ENCODE data around the gene TNFRSF14. TPM values are rescaled to one million over a fixed set of nuclear protein-coding genes. Genes with fewer than 3 reads are reported as not detected.

TNFRSF14 gene
- total RNA-seq, result 2.0 and 5.4 TPM in 2 replicates

DNA sequence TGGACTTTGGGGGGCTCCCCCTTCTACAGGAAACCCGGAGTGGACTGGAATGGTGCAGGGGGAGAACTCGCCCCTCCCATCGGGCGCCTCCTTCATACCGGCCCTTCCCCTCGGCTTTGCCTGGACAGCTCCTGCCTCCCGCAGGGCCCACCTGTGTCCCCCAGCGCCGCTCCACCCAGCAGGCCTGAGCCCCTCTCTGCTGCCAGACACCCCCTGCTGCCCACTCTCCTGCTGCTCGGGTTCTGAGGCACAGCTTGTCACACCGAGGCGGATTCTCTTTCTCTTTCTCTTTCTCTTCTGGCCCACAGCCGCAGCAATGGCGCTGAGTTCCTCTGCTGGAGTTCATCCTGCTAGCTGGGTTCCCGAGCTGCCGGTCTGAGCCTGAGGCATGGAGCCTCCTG is at the start of gene TNFRSF14:
TNFRSF14 (plus strand) TSS at position 95 of the 401 bp plus-strand sequence; CDS start at position 389, 294 bp downstream.

DNA sequence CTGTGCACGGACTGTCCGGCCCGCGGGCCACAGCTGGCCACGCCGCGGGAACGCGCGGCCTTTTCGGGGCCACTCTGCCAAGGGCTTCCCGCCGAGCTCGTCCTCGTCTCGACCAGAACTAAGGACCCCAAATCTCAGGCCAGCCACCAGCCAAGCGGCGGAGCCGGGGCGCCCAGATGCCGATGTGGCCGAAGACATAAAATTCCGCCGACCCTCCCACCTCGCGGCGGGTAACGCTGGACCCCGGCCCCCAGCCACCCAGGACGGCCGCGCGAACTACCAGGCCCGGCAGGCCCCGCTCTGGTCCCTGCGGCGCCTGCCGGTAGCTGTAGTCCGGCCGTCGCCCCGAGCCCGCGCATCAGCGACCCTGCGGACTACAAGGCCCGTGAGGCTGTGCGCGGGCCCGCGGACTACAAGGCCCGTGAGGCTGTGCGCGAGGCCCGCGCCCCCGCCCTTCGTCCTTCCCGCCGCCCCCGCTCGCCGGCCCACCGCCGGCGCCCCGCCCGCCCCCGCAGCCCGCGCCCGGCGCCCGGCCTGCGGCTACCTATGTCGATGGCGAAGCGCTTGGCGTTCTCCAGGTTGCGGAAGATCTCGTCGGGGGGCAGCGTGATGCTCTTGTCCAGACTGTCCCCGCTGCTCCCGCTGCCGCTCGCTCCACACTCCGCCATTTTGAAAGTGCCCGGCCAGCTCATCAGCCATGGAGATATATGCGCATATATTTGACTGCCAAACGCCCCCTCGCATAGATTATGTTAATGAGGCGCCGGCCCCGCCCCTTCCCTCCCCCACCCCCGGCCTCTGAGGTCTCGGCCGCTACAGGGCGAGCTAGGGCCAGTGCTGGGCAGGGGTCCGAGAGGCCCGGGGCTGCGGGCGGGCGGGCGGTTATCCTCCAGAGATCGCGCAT is 30.0 kb upstream of the TNFRSF14 start, which contains the start of gene PANK4:
PANK4 (minus strand) TSS at position 677 of the 904 bp plus-strand sequence; CDS start at position 668, 9 bp downstream.

DNA sequence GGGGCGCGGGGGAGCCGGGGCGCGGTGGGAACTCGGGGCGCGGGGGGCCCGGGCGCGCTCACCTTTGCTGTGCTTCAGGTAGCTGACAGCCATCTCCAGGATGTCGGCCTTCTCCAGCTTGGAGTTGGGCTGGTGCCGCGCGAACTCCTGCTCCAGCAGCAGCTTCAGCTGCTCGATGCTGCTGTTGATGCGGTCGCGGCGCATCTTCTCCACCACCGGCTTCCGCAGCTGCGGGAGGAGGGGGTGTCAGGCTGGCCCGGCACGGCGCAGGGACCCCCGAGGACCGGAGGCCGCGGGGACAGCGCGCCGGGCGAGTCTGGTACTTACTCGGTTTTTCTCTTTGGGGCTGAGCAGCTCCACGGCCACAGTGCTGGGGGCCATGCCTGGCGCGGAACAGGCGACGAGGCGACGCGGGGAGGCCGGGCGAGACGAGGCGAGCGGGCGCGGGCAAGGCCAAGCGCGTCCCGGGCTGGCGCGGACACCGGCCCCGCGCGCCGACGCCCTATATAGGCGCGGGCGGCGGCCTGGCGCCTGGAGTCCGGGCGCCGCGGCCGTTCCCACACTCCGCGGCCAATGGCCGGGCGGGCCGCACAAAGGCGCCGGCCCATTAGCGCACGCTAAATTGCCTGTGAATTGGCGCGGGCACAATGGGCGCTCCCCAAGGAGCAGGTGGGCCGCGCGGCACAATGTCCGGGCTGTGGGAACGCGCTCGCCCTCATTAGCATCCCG is 26.2 kb upstream of the TNFRSF14 start, which contains the start of gene HES5:
HES5 (minus strand) TSS at position 480 of the 729 bp plus-strand sequence; CDS start at position 381, 99 bp downstream.

DNA sequence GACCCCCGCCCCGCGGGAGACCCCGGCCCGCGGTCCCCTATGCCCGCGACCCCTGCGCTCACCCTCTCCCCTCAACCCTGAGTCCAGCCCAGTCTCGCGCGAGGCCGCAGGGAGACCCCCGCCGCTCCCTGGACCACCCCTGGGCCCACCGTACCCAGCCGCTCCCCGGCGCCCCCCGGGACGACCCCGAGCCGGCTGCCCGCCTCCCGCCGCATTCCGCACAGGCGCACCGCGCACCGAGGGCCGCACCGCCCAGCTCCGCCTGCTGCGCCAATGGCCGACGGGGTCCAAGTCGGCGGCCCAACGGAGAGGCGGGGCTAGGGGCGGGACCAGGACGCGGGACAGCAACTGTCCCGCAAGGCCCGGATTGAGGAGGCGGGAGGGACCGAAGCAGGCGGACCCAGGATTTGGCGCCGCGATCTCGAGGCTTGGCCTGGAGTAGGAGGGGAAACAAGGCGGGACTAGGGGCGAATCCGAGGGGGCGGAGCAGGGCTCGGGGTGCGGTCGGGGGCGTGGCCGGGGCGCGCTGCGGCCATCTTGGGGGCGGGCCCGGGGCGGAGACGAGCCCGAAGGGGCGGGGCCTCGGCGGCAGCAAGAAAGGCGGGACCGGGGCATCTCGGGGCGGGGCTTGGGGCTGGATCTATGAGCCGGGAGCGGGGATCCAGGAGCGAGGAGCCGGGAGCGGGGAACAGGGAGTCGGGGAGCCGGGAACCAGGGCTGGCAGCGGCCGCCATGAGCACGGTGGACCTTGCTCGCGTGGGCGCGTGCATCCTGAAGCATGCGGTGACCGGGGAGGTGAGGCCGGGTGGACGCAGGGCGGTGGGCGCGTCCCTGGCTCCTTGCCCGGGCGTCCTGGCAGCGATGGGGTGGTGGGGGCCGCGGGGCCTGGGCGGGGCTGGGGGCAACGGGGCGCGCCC is 30.2 kb downstream of the TNFRSF14 start, which contains the start of gene PRXL2B:
PRXL2B (plus strand) TSS at position 624 of the 917 bp plus-strand sequence; CDS start at position 733, 109 bp downstream.

Other genes starting within 250 kb of the TNFRSF14 start
- 13.0 and 16.9 TPM in 2 replicates for gene MORN1, start 164.8 kb upstream of the TNFRSF14 start, total RNA-seq
- gene RER1, start 164.5 kb upstream of the TNFRSF14 start, total RNA-seq, result 72.2 and 98.8 TPM in 2 replicates
- 31.0 and 46.5 TPM in 2 replicates for gene PEX10, start 143.8 kb upstream of the TNFRSF14 start, total RNA-seq
- 0.22 and 0.39 TPM in 2 replicates for gene PLCH2, start 80.1 kb upstream of the TNFRSF14 start, total RNA-seq
- gene PANK4, start 29.8 kb upstream of the TNFRSF14 start, total RNA-seq, result 27.9 and 43.1 TPM in 2 replicates
- not detected in 2 replicates for gene HES5, start 26.1 kb upstream of the TNFRSF14 start, total RNA-seq
- gene PRXL2B, start 30.4 kb downstream of the TNFRSF14 start, total RNA-seq, result 9.8 and 12.0 TPM in 2 replicates
- gene MMEL1, start 76.6 kb downstream of the TNFRSF14 start, total RNA-seq, result not detected in 2 replicates
- gene TTC34, start 245.3 kb downstream of the TNFRSF14 start, total RNA-seq, result 0.22 and 0.79 TPM in 2 replicates

Data from placental epithelial cell (primary cell).